SIG-M5 treated with dmso at 0.1 percent for 504 hours (cell line): Measurements from ENCODE around the gene ACADS.
"Not testable (repeated sequence)": the region's sequence is repeated elsewhere in the genome, so short reads cannot be mapped to it uniquely, and the experiment has no call there.

ENCODE experiments used
- DNase-seq: peaks from one replicate; lab custom pipeline; 2025; ENCODE audit not compliant: unreplicated experiment; lab: John Stamatoyannopoulos, UW

The ACADS gene

DNA sequence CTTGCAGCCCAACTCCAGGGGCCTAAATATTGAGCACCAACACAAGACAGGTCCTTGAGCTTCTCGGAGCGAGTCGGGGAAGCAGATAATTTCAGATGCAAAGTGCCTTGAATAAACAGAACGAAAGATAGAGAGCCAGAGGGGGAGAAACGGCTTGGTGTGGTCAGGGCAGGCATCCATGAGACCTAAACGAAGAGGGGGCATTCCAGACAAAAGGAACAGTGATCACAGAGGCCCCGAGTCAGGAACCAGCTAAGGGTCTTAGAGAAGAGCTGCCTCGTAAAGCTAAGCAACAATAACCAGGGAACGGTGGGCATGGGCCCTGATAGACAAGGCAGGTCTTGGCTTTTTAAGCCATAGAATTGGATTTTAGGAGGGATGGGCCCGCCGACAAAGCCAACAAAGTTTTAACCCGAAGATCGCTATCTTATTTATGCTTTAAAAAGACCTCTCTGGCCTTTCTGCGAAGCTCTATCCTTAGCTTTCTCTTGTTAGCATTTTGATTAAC, 421 bp upstream of the ACADS start:
- no peak for DNase-seq

- DNase-seq = no peak
Observed at GRCh38 chr12:120726510-120726793, 826 bp downstream of the ACADS start.

GRCh38 chr12:120726961-120727360, 1.3 kb downstream of the ACADS start:
- no peak for DNase-seq

DNA sequence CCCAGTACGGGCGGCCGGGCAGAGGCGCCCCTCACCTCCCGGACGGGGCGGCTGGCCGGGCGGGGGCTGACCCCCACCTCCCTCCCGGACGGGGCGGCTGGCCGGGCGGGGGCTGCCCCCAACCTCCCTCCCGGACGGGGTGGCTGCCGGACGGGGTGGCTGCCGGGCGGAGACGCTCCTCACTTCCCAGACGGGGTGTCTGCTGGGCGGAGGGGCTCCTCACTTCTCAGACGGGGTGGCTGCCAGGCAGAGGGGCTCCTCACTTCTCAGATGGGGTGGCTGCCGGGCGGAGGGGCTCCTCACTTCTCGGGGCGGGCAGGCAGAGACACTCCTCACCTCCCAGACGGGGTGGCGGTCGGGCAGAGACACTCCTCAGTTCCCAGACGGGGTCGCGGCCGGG, 6.6 kb downstream of the ACADS start:
- not testable (repeated sequence) for DNase-seq

DNA sequence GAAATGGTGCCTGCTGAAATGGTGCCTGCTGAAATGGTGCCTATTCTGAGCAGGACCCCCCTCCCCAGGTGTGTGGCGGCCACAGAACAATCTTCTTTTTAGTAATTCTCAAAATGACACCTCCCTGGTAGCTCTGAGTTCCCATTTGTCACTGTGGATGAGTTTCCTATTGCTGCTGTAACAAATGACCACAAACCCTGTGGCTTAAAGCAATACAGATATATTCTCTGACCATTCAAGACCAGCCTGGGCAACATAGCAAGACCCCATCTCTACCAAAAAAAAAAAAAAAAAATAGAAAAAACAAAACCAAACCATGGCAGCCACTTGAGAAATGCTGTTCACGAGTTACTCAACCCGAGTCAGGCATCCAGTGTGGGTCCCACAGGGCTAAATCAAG, 7.9 kb downstream of the ACADS start:
- DNase-seq = no peak

DNA sequence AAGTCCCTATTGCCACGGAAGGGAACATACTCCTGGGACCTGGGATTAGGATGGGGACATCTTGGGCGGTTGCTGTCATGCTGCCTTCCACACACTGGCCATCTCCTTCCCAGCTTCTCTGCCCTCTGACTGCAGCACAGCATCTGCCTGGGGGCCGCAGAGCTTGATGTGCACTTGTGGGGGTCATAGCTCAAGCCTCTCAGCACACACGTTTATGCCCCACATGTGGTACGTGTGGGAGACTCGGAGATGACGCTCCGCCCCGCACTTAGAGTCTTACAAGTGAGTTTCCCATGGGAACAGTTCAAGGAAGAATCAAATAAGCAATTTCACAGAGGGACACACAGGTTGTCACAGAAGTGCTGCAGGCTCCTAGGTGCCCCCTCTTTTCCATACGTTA, 8.6 kb downstream of the ACADS start:
- no peak for DNase-seq

DNA sequence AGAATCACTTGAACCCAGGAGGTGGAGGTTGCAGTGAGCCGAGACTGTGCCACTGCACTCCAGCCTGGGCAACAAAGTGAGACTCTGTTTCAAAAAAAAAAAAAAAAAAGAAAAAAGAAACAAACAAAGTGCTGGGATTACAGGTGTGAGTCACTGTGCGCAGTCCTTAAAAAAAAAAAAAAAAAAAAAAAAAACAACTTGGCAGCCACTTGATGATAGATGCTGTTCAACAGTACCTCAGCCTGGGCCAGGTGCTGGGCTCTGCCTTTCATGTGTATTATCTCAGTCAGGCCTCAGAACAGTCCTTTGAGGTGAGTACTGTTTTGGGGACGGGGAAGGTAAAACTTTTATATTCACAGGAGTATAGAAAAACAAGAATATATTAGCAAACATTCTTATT, 9.6 kb downstream of the ACADS start:
- DNase-seq = no peak

DNA sequence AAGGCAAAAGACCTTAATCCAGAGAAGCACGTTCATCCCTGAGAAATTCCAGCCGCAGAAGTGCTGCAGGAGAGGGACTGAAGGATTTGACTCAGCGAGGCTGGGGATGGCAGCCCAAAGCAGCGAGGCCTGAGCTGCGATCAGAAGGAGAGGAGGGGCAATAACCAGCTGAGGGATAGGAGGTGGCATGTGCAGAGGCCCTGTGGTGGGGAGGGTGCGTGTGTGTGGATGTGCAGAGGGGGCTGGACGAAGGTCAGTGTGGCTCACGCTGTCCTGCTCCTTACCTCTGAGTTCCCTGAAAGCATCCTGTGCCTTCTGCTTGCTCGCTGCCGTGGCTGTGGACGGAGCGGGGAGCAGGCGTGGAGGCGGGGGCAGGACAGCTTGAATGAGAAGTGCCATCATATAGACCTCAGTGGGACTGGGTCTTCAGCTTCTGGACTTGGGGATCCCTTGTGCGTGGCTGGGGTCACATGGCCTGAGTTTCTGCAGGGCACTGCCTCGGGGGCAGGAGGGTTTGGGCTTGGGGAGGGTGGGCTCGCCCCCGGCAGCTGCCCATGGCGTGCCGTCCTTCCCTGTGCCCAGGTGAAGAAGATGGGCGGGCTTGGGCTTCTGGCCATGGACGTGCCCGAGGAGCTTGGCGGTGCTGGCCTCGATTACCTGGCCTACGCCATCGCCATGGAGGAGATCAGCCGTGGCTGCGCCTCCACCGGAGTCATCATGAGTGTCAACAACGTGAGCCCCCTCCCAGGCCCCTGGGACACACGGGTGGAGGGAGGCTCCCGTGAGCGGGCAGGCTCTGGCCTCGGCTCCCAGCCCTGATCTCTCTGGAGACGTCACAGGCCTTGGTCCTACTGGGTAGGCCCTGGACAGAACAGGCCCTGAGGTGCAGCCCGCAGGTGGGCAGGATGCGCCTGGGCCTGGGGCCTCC, 11.0 kb downstream of the ACADS start:
- DNase-seq = no peak

DNA sequence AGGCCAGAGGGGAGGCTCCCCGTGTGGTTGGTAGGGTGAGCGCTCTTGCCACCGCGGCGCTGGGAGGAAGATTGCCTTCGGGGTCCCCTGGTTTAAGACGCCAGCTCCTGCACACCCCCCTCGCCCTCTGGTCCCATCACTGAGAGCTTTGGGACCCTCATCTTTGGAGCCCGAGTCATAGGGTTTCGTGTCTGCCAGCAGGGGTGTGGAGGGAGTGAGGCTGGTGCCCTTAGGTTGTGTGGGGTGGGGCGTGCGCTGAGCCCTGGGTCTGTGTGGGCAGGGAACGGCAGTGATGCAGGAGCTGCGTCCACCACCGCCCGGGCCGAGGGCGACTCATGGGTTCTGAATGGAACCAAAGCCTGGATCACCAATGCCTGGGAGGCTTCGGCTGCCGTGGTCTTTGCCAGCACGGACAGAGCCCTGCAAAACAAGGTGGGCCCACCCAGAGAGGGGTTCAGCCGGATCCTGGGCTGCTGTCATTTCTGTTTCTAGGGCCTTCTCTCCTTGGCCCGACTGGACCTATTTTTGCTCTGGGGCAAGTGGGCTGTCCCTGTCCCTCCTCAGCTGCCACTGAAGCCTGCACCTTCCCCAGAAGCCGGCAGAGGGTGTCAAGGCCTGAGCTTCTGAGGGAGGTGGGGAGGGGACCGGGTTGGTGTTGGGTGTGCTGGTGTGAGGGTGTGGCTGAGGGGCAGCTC, 12.1 kb downstream of the ACADS start:
- DNase-seq = no peak

DNA sequence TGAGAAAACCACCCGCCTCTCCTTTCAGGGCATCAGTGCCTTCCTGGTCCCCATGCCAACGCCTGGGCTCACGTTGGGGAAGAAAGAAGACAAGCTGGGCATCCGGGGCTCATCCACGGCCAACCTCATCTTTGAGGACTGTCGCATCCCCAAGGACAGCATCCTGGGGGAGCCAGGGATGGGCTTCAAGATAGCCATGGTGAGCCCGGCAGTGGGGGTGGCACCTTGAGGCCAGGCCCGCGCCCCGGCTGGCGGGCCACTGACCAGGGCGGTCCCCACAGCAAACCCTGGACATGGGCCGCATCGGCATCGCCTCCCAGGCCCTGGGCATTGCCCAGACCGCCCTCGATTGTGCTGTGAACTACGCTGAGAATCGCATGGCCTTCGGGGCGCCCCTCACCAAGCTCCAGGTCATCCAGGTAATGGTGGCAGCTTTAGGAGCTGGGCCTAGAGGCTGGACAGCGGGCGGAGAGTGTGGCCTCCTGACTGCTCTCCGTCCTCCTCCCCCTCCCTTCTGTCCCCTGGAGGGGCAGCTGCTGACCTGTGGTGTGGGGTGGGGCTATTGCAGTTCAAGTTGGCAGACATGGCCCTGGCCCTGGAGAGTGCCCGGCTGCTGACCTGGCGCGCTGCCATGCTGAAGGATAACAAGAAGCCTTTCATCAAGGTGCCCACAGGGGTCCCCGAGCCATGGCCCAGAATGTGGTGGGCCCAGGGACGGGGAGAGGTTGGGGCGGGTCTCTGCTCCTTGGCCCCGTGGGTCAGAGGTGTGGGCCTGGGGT, 12.8 kb downstream of the ACADS start:
- no peak for DNase-seq

GRCh38 chr12:120739031-120739762, 13.6 kb downstream of the ACADS start:
- DNase-seq = no peak

DNA sequence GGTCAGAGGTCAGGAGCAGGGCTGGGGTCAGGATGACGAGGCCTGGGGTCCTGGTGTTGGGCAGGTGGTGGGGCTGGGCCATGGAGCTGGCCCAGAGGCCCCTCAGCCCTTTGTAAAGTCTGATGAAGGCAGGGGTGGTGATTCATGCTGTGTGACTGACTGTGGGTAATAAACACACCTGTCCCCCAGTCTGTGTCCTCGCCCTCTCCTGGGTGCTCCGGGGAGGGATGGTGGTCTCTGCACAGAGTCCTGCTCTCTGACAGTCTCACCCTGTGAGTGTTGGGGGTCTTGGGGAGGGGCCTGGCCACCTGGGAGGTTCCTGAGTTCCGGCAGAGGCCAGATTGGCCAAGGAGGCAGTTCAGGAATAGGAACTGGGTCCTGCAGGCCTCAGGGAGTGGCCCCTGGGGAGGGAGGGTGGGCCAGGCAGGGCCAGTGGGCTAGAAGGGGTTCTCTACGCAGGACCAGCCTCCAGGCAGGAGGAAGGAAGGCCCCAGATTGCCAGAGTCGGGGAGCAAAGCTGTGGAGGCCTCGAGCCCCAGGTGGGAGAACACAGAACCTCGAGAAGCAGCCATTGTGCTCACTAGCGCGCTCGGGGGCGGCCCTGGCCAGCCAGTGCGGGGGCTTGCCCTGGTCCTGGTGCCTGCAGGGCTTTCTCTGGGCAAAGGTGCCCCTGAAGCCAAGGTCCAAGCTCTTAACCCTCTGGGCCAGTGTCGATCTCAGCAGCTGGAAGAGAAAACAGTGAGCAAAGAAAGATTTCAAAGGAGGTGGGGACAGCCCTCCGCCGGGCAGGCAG, 14.4 kb downstream of the ACADS start:
- DNase-seq = no peak

DNA sequence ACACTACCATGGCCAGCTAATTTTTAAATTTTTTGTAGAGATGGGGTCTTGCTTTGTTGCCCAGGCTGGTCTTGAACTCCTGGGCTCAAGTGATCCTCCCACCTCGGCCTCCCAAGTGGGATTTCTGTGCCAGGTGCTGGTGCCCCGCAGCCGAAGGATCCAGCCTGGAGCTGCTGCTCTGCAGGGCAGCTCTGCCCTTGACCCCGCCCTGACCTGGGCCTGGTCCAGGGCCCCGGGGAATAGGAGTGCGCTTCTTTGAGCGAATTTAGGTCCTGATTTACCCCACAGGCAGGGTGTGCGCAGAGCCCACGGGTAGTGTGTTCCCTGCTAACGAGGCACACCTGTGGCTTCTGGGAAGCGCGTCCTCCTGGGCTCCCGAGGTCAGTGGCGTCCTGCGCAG, 15.2 kb downstream of the ACADS start:
- DNase-seq = no peak

- no peak for DNase-seq
Observed at GRCh38 chr12:120741476-120742421, 16.1 kb downstream of the ACADS start.

DNA sequence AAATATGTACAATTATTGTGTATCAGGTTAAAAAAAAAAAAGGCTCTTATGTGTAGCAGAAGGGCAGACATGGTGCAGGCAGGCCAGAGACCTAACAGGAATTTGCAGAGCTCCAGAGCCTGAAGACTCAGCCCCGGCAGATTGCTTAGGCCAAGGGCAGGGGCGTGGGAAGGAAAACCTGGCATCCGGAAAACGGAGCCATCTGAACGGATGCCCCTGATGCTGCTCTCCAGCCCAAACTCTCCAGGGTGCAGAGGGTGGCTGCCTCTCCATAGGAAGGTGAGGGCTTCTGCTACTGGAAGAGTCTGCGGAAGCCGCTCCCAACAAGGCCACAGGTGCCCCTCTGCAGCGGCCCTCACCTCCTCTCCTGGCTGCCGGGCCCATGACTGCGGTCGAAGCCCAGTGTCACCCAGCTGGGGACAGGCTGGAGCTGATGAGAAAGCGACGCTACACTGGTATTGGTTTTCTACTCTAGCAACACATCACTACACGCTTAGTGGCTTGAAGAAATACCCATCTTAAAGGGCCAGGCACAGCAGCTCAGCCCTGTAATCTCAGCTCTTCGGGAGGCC, 19.4 kb downstream of the ACADS start:
- no peak for DNase-seq

DNA sequence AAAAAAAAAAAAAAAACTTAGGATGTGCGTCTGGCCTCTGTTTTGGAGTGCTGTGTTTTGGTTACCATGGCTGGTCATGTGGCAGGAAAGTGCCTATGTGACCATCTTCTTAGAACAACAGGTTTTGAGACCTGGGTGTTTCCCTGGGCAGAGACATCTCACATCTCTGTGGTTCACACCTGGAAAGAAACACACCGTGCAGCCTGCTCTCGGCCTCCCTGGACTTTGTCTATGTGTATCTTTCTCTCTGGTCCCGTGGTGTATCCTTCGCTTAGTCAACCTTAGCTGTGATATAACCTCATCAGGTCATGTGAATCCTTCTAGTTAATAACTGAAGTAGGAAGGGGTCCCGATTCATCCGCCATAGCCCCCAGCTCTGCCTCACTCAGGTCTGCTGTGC, 22.6 kb downstream of the ACADS start:
- no peak for DNase-seq

- DNase-seq = no peak
Observed at GRCh38 chr12:120749256-120749655, 23.6 kb downstream of the ACADS start.

- no peak for DNase-seq
Observed at GRCh38 chr12:120750806-120751205, 25.2 kb downstream of the ACADS start.

GRCh38 chr12:120751389-120751788, 25.8 kb downstream of the ACADS start:
- no peak for DNase-seq
